Measurements from ENCODE around the gene ERCC6.

ERCC6 gene

DNA sequence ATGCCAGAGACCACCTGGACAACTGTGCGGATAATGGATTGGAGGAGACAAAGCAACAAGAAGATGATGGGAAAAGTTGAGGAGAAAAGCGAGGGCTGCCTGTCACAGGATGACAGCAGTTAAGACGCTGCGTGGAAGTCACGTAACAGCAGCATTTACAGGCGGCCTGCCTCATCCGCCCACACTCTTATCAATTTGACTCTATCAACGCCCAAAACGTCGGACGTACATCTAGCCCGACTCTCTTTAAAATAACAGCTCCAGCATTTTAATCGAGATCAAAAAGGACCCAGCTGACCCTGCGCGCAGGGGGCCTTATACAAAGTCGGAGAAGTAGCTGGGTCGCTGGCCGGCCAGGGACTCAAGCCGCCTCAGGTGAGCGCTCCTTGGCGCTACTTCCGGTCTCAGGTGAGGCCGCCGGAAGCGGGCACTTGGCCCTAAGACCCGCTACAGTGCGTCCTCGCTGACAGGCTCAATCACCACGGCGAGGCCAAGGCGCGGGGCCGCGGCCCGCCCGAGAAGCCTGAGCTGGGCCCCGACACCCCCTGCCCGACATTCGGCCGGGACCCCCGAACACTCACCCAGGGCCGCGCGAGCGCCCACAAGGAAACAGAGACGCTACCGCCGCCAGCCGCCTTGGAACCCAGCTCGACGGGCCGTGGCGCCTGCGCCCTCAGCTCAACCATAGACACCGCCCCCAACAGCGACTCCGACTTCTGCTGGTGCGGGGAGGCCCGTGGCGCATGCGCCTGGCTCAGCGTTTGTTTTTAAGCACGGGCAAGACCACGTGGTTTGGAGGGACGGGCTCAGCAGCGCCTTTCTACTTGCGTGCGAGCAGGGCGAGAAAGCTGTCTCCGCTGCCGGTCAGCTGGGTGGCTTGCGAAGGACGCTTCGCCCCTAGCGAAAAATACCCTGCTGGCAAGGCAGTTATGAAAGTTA is at the start of gene ERCC6:
Gene ERCC6 (minus strand): TSS at position 741 of the 939 bp plus-strand sequence.
- peak; percentile 96 to 98 for DNase-seq

DNA sequence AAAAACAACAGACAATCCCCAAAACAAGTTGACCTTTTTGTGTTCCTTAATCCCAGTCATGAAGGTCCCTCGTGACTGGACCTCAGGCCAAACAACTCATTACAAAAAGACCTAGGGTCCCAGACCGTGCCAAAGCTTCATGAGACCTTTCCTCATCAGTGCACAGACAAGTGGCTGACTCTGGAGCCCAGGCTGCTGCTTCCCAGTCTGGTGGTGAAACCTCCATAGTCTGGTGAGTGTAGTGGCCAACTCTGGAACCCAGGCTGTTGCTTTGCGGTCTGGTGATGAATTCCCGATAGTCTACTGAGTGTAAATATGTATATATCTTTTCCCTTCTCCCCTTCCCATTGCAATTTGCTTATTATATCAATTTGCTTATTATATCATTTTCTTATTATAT is 49.1 kb upstream of the ERCC6 start:
- DNase-seq: no peak

DNA sequence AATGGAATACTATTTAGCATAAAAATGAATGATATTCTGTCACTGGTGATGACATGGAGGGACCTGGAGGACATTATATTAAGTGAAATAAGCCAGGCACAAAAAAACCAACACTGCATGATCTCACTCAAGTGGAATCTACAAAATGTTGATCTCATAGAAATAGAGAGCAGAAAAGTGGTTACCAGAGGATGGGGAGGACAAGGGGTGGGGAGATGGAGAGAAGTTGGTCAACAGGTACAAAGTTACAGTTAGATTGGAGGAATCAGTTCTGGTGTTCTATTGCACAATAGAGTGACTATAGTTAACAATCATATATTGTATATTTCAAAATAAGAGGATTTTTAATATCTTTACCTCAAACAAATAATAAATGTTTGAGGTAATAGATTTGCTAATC is 46.5 kb upstream of the ERCC6 start:
- DNase-seq: no peak

DNA sequence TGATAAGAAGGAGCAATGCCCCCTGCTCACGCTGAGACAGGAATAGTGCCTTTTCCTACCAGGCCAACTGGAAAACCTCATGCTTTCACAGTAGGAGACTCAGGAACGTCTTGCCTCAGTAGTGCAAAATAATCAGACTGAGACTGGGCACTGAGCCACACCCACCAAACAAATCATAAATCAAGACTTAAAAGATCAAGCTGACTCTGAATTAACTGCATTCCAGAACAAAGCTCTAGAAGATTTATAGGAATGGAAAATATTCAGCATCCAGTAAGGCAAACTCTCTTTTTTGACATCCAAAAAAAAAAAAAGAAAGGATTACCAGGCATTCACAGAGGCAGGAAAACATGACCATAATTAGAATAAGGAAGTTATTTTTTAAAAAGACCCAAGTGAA is 40.7 kb upstream of the ERCC6 start:
- DNase-seq: no peak

DNA sequence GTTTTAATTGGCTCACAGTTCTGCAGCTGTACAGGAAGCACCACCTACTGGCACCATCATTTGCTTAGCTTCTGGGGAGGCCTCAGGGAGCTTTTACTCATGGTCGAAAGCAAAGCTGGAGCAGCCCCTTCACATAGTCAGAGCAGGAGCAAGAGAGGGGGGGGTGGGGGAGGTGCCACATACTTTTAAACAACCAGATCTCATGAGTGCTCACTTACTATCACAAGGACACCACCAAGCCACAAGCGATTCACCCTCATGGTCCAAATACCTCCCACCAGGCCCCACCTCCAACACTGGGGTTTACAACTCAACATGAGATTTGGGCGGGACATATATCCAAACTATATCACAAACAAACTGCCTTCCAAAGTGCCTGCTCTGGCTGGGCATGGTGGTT is 39.5 kb upstream of the ERCC6 start:
- no peak for DNase-seq

DNA sequence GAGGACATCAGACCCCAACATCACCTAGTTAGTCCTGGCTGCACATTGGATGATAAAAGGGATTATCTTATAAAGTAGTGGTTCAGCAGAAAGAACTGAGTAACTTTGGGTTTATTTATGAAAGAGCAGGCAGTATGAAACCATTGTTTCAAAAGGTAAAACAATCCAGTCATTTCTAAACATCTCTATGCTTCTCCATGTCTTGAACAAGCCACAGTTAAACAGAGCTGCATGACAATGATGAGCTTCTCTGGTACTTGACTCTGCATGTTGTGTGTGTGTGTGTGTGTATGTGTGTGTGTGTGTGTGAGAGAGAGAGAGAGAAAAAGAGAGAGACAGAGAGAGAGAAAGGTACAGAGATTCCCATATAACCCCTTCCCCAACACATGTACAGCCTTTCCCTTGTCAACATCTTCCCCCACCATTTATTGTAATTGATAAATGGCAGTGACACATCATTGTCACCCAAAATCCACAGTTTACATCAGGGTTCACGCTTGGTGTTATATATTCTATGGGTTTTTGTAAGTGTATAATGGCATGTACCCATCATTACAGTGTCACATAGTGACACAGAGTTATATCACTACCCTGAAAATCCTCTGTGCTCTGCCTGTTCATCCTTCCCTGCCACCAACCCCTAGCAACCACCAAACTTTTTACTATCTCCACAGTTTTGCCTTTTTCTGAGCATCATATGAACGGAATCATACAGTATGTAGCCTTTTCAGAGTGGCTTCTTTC is 38.4 kb upstream of the ERCC6 start:
- DNase-seq: no peak

DNA sequence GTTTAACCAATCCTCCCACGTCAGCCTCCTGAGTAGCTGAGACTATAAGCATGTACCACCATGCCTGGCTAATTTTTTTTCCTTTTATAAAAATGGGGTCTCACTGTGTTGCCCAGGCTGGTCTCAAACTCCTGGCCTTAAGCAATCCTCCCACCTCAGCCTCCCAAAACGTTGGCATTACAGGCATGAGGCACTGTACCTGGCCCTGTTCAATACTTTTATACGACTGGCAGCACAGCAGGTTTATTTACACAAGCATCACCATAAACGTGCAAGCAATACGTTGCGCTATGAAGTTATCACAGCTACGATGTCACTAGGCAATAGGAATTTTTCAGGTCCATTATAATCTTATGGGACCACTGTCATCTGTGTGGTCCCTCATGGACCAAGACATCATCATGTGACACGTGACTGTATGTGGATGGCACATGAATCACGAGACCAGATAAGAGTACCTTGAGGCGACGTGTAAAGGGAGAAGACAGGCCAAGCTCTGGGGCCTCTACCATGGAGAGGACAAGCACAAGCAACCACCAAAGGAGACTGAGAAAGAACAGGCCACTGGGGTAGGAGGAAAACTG is 36.7 kb upstream of the ERCC6 start:
- DNase-seq: no peak

DNA sequence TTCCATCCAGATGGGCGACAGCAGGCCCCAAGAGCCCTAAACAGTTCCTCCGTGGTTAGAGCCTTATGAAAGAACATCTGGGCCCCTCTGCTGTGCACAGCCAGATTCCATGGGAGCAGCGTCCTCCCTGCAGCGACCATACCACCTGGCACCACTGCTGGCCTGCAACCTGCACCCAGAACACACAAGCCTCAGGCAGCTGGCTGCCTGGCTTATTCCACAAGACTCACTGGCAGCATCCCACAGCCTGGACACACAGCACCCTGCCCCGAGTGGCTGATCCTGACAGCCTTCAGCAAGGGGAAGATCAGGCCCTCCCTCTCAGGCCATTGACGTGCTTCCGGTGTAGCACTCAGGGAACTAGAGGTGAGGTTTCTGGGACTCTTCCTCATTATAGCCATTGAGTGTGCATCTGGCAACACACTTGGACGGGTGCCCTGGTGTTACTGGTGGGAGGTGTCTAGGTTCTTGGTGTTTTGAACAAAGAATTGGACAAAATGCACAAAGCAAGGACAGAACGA is 33.7 kb upstream of the ERCC6 start:
- no peak for DNase-seq

DNA sequence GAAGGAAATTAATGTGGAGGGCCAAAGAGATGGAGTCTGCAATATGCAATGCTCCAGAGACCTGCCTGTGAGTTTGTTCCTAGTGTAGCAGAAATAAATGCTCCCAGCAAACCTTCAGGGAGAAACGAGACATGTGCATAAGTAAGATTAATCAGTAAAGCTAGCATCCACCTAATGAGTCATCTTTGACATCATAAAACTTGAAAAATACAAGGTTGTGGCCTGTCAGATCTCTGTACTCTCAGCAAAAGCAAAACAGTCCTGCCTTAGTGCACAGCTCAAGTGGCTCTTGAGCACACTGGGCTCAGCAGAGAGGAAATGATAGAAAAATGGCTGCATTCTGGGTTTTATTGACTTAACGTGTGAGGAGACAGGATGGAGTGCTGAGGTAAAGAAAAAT is 32.5 kb upstream of the ERCC6 start:
- no peak for DNase-seq

DNA sequence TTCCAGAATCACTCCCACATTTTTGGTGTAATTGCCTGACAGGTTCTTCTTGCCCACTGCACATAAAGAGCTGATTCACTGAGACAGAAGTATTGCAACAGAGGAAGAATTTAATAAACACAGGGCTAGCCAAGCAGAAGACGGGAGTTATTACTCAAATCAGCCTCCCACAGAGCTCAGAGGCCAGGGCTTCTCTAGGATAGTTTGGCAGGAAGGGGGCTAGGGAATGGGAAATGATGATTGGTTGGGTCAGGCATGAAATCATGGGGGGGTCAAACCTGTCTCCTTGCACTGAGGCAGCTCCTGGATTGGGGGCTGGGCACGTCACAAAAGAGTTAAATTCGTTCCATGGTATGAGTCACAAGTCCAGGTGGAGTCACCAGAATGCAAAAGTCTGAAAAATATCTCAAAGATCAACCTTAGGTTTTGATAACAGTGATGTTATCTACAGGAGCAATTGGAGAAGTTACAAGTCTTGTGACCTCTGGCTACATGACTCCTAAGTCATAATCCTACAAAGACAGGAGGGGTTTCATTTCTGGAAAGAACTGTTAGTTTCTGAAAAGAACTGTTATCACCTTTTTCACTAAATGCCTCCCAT is 30.2 kb upstream of the ERCC6 start:
- DNase-seq: no peak

DNA sequence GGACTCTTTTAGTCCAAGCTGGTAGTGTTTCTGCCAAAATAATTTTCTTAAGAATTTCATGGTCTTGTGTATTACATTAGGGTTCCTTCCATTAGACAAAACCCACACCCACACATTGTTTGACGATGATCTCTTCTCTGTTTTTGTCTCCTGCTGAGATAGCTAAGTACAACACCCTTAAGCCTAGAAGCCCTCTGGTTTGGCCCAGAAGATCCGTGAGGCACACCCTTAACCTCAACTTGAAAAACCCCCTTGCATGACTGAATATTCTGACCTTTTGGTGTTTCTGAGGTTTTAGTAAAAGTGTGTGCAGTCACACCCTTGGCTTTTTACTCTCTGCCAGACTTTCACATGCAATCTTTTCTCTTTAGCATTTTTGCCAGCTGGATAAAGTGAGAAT is 29.3 kb upstream of the ERCC6 start:
- no peak for DNase-seq

DNA sequence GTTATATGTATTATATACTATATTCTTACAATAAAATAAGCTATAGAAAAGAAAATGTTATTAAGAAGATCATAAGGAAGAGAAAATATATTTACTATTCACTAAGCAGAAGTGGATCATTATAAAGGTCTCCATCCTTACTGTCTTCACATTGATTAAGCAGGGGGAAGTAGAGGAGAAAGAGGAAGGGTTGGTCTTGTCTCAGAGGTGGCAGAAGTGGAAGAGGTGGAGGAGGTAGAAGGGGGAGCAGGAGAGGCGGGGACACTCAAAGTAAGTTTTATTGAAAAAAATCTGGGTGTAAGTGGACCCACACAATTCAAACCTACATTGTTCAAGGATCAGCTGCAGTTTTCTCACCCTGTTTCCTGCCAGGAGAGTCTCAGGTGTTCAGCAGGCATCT is 28.9 kb upstream of the ERCC6 start:
- no peak for DNase-seq

DNA sequence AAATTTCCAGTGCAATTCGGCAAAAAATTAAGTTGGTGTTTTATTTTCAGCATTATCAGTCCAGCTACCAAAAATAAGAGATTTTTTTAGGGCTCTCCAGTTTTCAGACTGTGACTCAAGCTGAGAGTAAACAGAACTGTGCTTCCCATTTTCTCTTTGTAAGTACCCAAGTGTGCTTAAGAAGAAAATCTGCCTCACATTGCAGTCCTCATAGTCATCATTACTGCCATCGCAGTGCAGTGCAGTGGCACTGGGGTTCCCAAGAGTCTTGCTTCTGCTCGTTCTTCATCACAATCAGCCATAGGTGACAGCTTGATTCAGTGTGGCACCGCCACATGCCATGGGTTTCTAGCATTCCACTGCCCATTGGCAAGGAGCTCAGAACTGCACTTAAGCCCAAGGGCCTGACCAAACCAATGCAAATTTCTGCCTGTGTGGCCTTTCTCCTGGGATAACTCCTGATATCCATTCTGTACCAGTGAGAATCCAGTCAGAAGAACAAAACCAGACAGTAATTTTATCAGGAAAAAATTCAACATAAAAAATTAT is 25.6 kb upstream of the ERCC6 start:
- DNase-seq: no peak

DNA sequence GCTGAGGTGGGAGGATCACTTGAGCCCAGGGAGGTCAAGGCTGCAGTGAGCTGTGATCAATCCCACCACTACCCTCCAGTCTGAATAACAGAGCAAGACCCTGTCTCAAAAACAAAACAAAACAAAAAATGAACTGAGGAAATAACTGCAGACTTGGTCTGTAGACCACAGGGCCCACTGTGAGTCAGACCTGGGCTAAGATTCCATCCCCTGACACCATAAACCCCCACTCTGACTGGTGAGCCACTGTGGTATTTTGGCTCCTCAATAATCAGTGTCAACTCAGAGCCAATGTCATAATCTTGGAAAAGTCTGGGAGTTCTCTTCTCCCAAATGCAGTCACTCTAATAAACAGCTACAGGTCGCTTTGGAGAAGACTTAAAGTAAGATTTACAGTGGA is 24.0 kb upstream of the ERCC6 start:
- DNase-seq: no peak

DNA sequence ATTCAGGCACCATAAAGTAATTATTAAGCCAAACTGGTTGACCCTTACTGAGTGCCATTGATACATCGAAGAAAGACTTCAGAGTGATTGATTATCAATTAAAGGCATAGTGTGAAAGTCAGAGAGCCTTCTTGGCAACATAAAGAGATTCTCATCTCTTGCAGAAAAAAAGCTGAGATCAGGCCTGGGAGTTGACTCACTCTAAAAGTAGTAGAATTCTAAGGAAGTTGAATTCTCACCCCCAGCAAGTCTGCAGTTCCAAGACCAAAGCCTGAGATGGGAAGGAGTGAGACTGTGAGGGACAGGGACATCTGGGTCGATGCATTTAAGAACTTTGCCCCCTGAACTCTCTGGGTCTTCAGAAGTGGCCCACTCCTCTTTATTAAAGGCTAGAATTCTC is 21.6 kb upstream of the ERCC6 start:
- DNase-seq: no peak

DNA sequence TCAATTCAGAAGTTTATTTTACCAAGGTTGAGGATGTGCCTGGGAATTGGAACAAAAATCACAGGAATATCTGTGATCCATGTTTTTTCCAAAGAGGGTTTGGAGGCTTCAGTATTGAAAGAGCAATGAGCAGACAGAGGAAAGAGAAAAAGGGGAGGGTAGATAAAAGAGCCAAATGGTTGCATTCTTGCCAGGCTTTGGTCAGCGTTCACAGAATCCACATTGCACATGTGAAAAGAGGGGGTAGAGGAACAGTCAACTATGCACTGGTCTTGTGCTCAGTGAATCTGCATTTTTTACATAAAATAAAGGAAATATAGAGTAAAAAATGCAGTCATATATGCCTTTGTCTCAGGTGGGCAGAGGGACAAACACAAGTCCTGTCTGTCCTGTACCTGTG is 20.6 kb upstream of the ERCC6 start:
- DNase-seq: no peak

DNA sequence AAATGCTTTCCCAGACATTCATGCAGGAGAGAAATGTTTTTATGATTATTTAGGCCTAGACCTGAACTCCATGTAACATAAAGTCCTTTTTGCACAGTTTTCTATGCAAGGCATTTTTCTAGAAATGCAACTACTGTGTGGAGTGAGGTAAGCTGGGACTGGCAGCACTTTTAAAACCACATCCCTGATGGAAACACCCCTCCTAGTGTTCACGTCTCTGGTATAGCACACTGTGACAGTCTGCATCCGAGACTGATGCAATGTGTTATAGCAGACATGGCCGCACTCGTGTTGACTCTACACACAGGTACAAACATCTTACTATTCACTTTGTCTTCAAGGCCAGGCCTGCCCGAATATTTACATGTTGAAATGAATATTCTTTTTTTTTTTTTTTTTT is 19.3 kb upstream of the ERCC6 start:
- DNase-seq: no peak

DNA sequence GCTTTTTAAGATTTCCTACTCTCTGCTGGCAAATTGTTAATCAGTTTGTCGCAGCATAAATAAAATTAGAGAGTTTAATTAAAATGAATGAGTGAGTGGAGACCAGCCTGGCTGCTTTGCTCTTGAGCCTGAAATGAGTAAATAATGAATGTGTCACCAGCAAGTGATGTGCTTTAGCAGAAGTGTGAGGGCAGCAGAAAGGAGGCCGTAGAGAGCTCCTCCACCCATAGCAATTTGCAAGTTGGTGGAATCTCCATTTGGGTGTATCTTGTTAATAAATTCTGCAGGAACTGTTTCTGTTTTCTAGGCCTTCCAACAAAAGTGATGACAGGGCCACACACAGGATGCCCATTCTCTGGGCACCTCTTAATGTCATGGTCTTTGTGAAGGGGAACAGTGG is 18.8 kb upstream of the ERCC6 start:
- DNase-seq: no peak

DNA sequence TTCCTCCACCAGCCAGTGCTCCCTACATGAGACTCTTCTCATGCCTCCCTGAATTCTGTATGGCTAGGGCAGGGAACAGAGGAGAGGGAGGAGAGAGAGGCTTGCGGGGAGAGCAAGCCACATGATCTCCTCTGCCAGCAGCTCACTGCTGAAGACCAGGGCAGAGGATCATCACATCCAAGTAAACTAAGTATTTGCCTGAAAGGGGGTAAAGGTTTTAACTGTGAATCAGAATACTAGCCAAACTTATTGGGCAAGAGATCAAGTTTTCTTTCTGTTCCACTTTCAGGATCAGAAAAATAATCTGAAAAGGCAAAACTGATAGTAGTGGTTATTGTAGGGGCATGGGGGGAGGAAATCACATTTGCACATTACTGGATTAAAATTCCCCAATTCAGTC is 17.8 kb upstream of the ERCC6 start:
- no peak for DNase-seq

DNA sequence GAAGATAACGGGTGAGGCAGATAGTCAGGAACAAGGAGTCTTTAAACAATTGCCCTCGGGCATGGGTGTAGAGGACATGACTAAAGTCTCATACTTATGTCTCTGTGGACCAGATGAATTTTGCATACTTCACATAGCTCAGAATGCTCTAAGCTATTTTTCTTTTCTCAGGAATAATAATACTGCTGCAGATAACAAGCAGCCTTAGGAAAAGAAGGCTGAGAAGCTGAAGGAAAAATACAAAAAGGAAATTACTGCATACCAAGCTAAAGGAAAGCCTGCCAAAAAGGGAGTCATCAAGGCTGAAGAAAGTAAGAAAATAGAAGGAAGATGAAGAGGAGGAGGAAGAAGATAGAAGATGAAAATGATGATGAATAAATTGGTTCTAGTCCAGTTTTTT is 13.4 kb upstream of the ERCC6 start:
- DNase-seq: no peak

DNA sequence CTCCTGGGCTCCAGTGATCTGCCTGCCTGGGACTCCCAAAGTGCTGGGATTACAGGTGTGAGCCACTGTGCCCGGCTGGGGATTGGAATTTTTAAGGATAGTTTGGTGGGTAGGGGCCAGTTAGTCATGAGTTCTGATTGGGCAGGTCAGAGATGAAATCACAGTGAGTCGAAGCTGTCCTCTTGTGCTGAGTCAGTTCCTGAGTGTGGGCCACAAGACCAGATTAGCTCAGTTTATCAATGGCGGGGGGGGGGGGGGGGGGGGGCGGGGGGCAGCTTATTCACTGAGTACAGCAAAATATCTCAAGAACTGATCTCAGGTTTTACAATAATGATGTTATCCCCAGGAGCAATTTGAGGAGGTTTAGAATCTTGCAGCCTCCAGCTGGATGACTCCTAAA is 11.6 kb upstream of the ERCC6 start:
- DNase-seq: no peak

DNA sequence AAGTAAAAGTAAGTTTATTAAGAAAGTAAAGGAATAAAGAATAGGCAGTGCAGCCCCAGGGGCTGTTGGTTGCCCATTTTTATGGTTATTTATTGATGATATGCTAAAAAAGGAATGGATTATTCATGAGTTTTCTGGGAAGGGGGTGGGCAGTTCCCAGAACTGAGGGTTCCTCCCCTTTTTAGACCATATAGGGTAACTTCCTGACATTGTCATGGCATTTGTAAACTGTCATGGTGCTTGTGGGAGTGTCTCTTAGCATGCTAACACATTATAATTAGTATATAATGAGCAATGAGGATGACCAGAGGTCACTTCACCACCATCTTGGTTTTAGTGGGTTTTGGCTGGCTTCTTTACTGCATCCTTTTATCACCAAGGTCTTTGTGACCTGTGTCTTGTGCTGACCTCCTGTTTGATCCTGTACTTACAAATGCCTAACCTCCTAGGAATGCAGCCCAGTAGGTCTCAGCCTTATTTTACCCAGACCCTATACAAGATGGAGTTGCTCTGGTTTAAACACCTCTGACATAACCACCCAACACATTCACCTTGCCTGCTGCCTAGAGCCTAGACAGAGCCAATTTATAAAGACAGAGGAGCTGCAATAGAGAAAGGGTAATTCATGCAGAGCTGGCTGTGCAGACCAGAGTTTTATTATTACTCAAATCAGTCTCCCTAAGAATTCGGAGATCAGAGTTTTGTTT is 10.9 kb upstream of the ERCC6 start:
- no peak for DNase-seq
